ENCODE measurements around the gene FRAS1.
"Not testable (repeated sequence)": the region's sequence is repeated elsewhere in the genome, so short reads cannot be mapped to it uniquely, and the experiment has no call there.

Gene FRAS1

DNA sequence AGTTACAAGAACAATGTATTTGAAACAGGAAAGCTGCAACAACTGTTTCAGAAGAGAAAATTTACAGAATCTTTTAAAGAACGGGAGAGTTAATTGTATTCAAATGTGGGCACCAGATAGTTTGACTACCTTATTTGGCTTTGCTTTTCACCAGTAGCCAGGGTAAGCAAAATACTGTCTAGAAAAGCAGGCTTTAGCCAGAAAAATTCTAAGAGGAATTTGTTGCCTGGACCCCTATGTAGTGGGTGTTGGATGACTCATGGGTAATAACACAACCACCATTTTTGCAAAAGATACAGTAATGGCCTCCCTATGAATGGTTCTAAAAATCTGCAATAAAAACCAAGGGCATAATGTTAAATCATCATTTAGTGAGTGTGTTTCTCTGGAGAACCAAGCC lies 261.0 kb downstream of the FRAS1 start:
- DNase-seq (ENCODE audit: low read depth, low spot score): no peak

DNA sequence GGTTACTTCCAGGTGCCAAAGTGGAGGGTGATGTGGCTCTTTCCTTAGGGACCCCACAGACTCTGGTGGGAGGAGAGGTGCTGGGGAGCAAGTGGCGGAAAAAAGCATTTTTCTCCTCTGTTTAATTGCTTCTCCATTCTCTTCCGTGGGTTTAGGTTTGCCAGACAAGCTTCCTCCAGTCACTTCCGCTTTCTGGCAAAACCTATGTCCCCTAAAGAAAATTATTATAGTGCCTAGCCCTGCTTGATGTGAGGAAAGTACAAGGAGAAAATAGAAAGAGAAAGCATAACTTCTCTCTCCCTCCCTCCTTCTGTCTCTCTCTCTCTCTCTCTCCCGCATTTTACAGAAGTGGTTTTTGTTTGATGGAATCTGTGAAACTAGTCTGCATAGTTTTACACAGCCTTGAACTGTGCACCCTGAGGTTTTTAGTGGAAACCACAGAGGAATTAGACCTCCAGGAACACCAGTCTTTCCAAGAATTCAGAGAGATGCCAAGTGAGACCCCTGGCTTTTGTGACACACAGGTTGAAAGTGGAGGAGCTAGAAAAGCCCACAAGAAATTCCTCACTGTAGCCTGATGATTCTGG lies 263.3 kb downstream of the FRAS1 start:
- no peak for DNase-seq (ENCODE audit: low read depth, low spot score)

DNA sequence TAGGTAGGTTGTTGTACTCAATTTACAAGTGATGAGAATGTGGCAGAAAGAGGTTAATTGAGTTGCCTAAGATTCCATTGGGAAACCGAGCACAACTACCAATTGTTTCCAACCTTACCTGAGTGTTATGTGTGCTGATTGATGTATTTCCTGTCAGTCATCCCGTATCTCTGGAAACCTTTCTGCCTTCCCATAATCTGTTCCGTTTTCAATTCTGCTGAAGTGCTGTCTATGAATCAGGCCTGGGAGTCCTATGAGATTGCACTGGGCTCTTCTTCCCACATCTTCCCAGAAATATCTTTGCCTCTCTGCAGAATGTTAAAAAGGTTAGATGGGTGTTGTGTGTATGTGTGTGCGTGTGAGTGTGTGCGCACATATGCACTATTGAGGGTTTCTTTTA lies 264.9 kb downstream of the FRAS1 start:
- no peak for DNase-seq (ENCODE audit: low read depth, low spot score)

DNA sequence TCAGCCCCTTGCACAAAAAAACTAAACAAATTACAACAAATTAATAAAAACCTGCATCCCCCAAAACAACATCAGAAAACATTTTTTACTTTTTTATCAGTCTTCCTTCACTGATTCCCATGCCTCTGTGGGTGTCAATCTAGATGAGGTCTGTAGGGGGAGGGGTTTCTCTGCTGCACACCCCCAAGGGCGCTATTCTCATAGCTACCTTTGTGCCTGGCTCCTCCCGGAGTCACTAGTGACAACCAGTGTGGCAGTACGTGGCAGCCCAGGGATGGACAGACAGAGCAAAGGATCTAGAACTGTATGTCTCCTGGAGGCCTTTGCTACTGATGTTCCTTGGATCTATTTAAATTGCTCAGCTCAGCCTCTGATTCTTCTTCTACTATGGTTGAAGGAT lies 266.3 kb downstream of the FRAS1 start:
- no peak for DNase-seq (ENCODE audit: low read depth, low spot score)

DNA sequence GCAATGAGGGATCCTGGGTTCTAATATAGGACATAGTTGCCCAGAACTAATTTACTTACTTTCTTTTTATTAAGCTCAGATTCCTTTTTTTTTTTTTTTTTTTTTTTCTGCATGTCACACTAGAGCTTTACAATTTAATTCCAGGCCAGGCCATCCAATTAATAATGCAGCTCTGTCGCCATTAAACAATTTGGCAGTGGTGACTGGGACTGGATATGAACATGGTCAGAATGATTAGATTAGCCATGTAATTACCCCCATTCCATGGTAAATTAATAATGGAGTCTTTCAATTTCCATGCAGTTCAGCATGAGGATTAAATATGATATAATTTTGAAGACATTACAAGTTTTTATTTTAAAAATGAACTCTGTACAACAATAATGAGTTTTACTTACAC lies 267.5 kb downstream of the FRAS1 start:
- DNase-seq (ENCODE audit: low read depth, low spot score): no peak

DNA sequence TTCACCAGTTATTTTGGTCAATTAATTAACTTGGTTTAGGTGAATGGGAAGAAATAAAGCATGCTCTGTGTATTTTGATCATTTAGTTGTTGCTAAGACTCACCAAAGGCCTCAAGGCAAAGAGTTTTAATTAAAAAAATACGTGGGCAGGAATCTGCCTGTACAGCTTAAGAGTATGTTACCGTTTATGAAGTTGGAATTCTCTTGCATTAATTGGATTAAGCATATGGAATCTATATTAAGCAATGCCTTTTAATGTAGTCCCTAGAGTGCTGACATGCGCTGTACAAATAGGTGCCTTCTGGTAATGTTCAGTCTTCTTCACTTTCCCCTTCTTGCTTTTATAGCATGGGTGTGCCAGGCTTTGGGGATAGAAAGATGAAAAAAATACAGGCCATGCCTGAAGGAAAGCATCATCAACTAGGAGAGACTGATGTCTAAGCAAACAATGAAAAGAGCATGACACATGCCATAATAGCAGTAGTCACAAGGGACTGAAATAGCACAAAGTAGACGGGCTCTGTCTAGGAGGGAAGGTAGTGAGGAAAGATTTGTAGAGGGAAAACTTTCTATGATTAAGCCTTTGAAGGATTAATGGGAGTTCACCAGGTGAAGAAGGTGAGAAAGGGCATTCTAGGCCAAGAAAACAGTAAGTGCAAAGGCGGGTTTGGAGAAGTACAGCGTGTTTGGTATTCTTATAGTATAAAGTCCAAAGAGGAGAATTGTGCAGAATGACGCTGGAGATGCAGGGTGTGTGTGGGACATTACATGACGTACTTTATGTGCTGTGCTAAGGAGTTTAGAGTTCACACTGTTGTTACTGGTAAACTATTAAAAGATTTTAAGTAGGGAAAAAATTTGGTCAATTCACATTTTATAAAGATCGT lies 268.4 kb downstream of the FRAS1 start:
- no peak for DNase-seq (ENCODE audit: low read depth, low spot score)

DNA sequence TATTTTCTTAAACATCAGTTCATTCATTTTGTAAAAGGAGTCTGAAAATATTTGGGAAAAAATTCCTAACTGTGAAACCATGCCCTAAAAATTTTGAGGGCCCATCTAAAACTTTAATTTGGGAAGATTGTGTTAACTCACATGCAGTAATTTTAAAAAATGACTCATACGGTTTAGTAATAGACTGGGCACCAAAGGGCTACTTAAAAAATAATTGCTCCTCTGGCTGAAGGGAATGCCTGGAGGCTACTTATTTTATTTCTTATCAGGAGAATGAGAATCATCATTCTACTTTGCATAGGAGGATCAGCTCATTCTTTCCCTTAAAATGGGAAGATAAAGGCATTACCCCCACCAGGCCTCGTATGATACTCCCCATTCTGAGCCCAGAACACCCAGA lies 271.5 kb downstream of the FRAS1 start:
- not testable (repeated sequence) for DNase-seq (ENCODE audit: low read depth, low spot score)

DNA sequence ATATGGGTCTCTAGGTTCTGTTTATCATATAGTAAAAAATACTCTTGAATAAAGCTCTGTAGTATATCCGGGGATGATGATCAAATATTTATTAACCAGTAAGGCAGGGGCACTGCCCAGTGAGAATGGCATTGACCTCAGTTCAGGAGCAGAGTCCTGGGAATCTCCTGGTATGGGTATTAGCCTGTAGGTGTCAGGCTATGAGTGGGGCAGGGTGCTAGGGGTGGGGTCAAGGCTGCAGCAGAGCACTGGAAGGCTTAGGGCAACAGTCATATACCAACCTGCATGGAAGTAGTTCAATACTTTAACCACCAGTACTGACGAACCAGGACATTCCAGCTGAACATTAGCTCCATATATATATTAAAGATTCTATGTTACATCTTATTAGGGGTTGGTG lies 274.1 kb downstream of the FRAS1 start:
- DNase-seq (ENCODE audit: low read depth, low spot score): no peak

DNA sequence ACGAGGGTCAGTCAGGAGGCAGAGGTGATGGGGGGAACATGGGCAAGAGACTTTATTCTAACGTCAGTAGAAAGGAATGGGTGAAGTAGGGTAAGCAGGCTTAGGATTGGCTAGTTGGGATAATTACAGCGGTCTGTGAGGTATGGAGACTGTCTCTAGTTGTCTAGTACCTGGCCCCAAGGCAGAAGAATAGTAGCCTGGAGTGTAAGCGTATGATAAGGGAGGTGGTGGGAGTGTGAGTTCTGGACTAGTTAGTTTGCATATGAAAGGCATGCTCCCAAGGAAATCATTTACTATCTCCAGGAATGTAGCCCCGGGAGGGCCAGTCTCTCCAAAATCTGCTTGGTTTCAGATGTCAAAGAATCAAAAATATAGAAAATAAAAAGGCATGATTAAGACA lies 274.8 kb downstream of the FRAS1 start:
- no peak for DNase-seq (ENCODE audit: low read depth, low spot score)

DNA sequence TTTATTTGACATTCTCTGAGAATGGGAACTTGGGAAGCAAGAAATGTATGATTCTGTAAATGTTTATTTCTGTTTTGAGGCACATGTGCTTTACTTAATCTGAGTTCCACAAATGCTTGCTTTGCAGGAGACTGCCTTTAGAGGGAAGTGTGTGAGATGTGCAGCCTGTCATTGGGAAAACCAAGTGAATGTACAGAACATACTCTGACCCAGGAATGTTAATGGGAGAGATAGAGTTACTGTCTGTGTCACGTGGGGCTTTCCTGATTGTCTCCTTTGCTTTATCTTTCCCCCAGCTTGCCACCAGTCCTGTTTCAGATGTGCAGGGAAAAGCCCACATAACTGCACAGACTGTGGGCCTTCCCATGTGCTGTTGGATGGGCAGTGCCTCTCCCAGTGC lies 275.9 kb downstream of the FRAS1 start:
- no peak for DNase-seq (ENCODE audit: low read depth, low spot score)

DNA sequence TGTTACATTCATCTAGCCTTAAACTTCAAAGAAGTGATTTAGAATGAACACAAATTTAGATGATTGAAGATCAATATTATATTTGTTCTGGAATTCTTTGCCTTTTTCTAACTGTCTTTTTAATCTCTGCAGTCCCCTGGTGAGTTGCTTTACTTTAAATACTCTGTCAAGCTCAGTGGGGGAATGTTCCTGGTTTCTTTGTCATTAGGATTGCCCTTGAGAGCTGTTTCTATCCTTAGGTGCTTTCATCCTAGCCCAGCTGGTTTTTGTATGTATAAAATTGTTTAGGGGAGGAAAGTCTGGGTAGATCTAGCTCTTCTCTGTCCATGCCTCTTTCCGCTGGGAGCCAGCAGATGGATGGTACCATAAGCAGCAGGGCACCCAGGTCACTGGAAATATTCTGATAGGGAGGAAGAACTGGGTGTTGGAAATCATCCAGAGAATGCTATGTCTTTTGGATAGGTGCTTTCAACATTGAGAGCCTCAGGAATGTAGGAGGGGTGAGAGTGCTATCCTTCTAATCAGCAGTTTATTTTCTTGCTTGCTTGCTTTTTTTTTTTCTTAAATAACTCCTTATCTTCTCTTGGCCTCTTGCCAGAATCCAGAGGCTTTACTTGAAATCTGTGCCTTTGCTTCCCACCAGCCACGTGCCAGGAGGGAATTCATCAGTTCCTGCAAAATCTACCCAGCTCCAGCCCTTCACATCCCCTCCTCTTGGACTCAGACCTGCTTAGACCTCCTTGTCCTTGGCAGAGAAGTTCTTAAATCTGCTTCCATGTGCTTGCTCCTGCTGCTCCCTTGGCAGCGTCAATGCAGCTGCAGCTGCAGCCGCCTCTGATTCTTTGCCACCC lies 279.2 kb downstream of the FRAS1 start:
- no peak for DNase-seq (ENCODE audit: low read depth, low spot score)

DNA sequence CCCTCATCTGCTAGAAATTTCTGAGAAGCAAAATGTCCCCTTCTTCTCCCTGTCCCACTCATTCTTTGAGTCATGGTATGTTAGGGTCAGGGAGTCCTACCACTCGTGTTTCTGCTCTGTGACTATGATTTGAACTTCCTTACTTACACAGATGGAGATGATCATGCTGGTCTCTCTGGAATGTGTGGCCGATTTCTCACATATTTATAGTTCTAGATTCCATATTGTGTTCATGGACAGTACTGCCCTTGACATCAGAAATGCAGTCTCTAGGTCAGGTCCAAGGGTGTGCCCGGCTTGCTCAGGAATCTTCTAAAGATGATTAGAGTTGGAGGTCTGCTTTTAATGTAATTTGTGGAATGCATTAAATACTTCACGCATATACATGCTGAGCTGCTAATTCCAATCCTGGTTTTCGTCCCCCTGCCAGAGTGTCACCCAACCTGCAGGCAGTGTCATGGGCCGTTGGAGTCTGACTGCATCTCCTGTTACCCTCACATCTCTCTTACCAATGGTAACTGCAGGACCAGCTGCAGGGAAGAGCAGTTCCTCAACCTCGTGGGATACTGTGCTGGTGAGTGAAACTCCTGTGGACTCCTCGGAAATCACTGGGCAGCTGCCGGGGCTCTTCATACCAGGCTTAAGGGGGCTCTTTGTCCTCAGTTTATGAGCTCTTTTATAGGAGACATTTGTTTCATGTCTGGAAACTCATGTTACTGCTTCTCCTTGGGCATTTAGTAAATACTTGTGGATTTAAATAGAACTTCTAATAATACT lies 280.3 kb downstream of the FRAS1 start:
- DNase-seq (ENCODE audit: low read depth, low spot score): no peak

DNA sequence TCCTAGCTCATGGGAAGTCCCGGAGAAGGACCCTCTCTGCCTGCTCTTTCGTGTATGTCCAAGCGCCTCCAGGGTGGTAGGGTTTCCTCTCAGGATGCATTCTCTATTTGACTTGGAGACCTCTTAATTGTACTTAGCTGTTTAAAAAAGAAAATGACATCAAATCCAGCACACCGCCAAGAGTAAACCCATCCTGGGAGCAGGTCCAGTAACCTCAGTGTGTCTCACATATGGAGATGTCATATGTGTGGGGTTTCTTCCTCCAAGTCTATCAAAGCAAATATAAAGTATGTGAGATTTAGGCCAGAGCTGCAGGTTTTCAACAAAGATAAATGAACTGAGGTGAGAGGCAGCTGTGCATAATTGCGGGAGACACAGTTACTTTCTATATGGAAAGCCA lies 285.0 kb downstream of the FRAS1 start:
- DNase-seq (ENCODE audit: low read depth, low spot score): no peak

DNA sequence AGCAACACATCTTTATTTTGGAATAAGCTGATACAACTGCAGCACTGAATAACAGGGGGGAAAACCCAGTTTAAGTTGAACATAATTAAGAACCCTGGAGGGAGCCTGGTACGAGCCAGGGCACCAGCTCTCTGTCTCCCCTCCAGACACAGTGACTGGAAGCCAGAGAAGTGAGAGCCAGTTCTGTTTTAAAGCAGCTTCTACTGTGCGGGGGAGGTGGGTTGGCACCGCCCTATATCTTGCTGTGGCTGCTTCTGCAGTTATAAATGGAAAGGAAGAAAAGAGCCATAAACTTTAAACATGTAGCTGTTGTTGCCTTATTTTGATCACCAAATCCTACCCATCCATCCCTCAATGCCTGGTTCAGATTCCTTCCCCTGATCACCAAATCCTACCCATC lies 286.6 kb downstream of the FRAS1 start:
- DNase-seq (ENCODE audit: low read depth, low spot score): no peak

DNA sequence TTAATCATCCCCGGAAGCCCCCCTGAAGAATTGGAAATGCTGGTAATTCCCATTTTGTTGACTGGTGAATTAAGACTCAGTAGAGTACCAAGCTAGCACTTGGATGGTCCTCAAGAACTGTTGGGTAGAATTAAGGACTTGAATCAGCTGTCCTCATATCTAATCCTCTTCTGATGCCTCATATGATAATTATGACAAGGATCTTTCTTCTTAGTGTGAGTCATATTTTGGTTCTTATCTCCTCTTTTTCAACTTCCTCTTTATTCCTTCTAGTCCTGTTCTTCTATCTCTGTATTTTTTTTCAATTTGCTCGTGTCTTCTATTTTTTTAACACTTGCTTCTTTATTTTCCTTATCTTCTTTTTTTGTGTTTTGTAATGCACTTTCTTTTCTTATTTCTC lies 288.1 kb downstream of the FRAS1 start:
- DNase-seq (ENCODE audit: low read depth, low spot score): no peak

DNA sequence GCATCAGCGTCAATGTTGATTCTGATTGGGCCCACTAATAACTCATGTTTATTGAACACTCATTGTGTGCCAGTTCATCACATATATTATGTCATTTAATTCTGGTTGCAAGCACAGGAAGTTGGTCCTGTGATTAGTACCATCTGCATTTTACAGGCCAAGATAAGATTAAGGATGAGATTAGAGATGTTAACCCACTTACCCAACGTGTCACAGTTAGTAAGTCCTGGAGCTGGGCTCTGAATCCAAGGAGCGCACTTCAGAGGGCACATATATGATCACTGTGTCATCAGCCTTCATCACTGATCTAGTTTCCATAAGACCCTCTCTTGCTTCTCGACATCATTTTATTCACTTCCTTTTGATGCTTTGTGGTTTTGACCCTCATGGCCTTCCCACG lies 289.1 kb downstream of the FRAS1 start:
- DNase-seq (ENCODE audit: low read depth, low spot score): no peak

DNA sequence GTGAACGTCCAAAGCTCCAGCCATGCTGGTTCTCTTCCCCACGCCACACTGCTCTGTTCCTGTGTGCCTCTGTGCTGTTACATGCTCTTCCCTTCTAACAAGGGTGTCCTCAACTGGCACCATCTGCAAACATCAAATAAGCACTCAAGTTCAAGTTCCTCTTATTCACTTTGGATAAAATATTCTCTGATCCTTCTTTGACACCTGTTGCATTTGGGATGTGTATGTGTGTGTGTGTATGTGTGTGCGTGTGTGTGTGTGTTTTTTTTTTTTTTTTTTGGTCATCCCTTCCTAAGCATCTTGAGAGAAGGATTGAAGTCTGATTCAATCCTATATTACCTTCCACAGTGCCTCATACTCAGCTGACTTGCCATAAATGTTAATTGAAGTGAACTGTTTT lies 290.4 kb downstream of the FRAS1 start:
- DNase-seq (ENCODE audit: low read depth, low spot score): no peak

DNA sequence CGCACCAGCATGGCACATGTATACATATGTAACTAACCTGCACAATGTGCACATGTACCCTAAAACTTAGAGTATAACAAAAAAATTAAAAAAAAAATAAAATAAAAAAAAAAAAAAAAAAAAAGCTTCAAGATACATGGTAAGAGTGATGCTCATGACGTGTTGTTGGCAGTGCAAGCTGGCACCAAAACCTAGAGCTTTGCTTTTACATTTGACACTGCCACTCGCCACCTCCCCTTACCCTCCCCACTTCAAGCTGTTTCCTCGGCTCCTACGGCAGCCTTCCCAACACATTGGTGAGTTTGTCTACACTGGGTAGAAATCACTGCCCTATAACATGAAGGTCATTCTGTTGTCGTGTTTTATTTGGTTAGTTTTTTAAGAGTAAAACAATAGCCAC lies 296.8 kb downstream of the FRAS1 start:
- no peak for DNase-seq (ENCODE audit: low read depth, low spot score)

DNA sequence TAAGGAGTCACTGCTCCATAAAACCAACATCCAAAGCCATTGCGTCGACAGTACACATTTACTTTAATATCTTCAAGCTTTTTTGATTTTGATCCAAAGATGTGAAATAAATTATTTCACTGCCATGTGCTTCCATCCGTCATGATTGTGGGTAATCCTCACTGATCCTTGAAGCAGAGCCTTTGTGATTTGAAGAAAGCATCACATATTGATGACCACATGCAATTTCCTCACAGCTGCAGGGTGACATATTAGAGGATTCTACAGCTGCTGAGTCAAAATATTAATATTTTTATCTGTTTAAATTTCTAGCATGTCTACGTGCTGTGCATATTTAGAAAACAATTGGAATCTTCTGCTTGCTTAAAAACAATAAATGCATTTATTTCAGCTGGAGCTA lies 297.7 kb downstream of the FRAS1 start:
- no peak for DNase-seq (ENCODE audit: low read depth, low spot score)

DNA sequence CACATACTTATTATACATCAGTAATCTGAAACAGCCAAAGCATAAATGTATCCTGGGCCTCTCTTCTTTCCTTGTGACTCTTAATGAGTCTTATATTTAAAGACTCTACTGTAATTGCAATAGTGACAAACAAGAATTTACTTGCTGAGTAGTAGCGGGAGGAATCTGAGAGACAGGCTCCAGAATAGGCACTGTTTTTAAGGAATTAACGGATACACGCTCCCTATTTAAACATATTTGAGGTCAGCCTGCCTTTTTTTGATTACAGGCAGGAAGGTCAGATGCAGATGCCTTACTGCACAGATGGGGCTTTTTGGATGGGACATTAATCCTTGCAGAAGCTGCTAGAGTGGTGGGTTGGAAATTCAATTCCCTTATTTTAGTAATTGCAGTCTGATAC lies 298.2 kb downstream of the FRAS1 start:
- DNase-seq (ENCODE audit: low read depth, low spot score): no peak

DNA sequence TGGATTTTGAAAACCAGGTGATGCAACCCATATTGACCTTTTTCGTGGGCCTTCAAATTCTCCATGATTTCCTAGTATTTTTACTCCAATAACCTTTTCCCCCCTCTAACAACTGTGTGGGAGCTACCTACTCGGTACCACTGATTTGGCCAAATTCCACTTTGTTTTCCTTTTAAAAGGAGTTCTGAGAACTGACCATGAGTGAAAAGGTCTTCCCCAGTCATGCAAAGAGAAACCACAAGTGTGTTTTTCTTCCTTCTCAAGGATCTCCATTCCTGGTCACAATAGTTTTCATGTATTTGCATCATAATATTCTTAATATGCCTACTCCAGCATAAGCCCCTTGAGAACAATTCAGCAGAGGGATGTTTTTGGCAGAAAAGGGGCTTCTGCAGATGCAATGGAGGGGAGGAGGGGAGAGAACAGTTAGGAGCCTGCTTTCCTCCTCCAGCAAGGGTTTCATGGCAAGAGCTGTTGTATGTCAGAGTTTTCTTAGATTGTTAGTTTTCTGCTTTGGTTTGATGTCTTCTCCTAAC lies 299.2 kb downstream of the FRAS1 start:
- DNase-seq (ENCODE audit: low read depth, low spot score): no peak

DNA sequence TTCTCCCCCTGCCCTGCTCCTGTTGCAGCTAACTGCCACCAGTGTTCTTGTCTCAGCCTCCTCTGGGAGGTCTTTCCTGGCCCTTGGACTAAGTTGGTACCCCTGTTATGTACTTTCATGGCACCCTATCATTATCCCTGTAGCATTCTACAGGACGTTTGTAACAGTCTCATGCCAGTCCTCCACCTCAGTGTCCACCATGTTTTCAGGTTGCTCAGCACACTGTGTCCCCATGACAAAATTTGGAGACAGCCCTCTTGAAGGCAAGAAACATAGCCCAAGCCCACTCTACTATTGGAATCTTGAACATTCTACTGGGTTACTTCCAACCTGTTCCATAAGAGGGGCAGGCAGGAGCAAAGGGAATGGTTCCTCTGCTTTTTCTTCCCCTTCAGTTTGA lies 300.0 kb downstream of the FRAS1 start:
- DNase-seq (ENCODE audit: low read depth, low spot score): no peak

All from activated CD4-positive, CD25-positive, alpha-beta regulatory T cell treated with anti-CD3 and anti-CD28 coated beads, Interleukin-2, amount 50 U/mL, for 16 hours (primary cell).